ENCODE measurements around the gene RAD51D. TPM values are rescaled to one million over a fixed set of nuclear protein-coding genes. Genes with fewer than 3 reads are reported as not detected.

RAD51D gene
- polyA plus RNA-seq, 1 experiment: 14.3 TPM

DNA sequence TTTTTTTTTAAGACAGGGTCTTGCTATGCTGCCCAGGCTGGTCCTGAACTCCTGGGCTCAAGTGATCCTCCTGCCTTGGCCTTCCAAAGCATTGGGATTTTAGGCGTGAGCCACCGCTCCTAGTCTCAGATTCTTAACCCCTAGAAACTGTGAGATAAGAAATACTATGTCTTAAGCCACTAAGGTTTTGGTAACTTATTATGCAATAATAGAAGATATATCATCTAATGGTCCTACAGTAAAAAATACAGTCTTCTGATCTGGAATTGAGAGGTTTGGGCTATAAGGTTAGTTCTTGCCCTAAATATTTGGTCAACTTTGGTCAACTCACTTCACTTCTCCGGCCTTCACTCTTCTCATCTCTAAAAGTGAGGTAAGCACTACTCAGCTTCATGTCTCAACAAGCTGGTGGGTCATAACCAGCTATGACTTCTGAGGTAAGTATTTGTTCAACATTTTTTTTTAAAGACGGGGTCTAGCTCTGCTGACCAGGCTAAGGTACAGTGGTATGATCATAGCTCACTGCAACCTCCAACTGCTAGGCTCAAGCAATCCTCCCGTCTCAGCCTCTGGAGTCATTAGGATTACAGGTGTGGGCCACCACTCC, 14.7 kb downstream of the RAD51D start:
- POLR2A ChIA-PET: no interaction called here
- TF ChIP-seq, protein P1, sequence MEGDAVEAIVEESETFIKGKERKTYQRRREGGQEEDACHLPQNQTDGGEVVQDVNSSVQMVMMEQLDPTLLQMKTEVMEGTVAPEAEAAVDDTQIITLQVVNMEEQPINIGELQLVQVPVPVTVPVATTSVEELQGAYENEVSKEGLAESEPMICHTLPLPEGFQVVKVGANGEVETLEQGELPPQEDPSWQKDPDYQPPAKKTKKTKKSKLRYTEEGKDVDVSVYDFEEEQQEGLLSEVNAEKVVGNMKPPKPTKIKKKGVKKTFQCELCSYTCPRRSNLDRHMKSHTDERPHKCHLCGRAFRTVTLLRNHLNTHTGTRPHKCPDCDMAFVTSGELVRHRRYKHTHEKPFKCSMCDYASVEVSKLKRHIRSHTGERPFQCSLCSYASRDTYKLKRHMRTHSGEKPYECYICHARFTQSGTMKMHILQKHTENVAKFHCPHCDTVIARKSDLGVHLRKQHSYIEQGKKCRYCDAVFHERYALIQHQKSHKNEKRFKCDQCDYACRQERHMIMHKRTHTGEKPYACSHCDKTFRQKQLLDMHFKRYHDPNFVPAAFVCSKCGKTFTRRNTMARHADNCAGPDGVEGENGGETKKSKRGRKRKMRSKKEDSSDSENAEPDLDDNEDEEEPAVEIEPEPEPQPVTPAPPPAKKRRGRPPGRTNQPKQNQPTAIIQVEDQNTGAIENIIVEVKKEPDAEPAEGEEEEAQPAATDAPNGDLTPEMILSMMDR (IDR thresholded peaks at IDR 0.05; ENCODE audit: low read depth, low read length): no peak
- CTCF ChIA-PET: interaction anchor here (2.1 kb wide), 1 partner anchor 14 kb away, joined by 12 read pairs; the partner anchor contains the start of gene RAD51D
- H3K27ac ChIP-seq (ENCODE audit: low read depth, low read length): no peak overlapping the region
- DNase-seq (ENCODE audit: low read depth, low spot score): no peak
- H3K4me3 ChIP-seq (ENCODE audit: low read depth, low read length): no peak overlapping the region
- no peaks in the 10 kb centered on the region for H3K9me3 ChIP-seq (ENCODE audit: control insufficient read depth, insufficient read depth, low read length)
- no peaks in the 10 kb centered on the region for H3K27me3 ChIP-seq (ENCODE audit: control insufficient read depth, insufficient read depth, low read length)

DNA sequence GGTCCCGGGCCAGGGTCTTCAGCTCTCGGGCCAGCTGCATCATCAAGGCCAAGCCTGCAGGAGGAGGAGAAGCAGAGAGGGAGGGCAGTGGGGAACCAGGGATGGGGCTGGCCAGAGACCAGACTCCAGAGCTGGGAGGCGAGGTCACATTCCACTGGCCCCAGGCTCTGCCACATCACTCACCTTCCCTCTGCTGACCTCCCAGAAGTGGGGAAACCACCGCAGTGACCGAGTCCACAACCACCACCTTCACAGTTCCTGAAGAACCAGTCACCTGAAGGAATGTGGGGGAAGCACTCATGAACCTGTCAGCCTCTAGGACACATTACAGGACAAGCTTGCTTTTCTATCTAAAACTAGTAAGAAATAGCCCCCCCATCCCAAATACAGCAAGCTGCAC, 16.4 kb downstream of the RAD51D start:
- CTCF ChIA-PET: interaction anchor here (1.0 to 2.0 kb wide), 4 partner anchors 14 to 24 kb away, joined by 4 to 13 read pairs (median 6); partner anchors contain the start of gene RAD51D
- no peaks in the 10 kb centered on the region for H3K27me3 ChIP-seq (ENCODE audit: control insufficient read depth, insufficient read depth, low read length)
- no peak for DNase-seq (ENCODE audit: low read depth, low spot score)
- POLR2A ChIA-PET: interaction anchor here (0.6 kb wide), 1 partner anchor 42 kb away, joined by 6 read pairs; no protein-coding TSS in a partner anchor
- no peak overlapping the region for H3K4me3 ChIP-seq (ENCODE audit: low read depth, low read length)
- no peak overlapping the region for H3K27ac ChIP-seq (ENCODE audit: low read depth, low read length)
- no peaks in the 10 kb centered on the region for H3K9me3 ChIP-seq (ENCODE audit: control insufficient read depth, insufficient read depth, low read length)
- TF ChIP-seq, protein P1 (IDR thresholded peaks at IDR 0.05; ENCODE audit: low read depth, low read length): no peak

DNA sequence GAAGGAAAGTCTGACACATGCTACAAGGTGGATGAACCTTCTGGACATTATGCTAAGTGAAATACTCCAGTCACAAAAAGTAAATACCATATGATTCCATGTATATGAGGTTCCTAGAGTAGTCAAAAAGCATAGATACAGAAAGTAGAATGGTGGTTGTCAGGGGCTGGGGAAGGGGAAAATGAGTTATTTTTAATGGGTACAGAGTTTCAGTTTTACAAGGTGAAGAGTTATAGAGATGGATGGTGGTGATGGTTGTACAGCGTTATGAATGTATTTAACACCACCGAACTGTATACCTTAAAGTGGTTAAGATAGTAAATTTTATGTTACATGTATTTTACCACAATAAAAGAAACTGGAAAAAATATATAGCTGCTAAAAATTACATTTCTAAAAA, 17.9 kb downstream of the RAD51D start:
- Histone ChIP-seq H3K9me3 (ENCODE audit: control insufficient read depth, insufficient read depth, low read length) (no peaks in the 10 kb centered on the region), H3K27me3 (ENCODE audit: control insufficient read depth, insufficient read depth, low read length) (no peaks in the 10 kb centered on the region), H3K27ac (ENCODE audit: low read depth, low read length) (no peak overlapping the region), H3K4me3 (ENCODE audit: low read depth, low read length) (no peak overlapping the region)
- ChIA-PET CTCF (interaction anchor here (2.0 kb wide), 1 partner anchor 12 kb away, joined by 13 read pairs; no protein-coding TSS in a partner anchor), POLR2A (interaction anchor here (0.6 kb wide), 1 partner anchor 91 kb away, joined by 5 read pairs; no protein-coding TSS in a partner anchor)
- TF ChIP-seq, protein P1 (IDR thresholded peaks at IDR 0.05; ENCODE audit: low read depth, low read length): no peak
- no peak for DNase-seq (ENCODE audit: low read depth, low spot score)

DNA sequence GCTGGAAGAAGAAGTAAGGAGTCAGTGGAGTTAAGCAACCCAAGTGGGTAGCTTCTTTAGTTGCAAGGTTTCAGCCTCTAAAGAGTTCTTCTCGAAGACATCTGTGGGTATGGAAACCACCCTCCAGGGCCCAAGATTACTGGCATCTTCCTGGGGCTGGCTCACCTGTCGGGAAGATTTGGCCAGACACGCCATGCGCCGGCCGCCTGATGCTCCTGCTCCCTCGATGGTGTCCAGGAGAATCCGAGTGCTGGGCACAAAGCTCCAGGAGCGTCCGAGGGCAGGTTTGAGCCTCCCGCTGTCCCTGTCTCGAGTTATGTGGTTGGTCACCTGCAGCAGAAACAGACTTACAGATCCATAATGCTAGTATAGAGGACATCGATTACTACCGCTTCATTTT, 18.6 kb downstream of the RAD51D start:
- Histone ChIP-seq H3K27me3 (ENCODE audit: control insufficient read depth, insufficient read depth, low read length) (no peaks in the 10 kb centered on the region), H3K27ac (ENCODE audit: low read depth, low read length) (no peak overlapping the region), H3K4me3 (ENCODE audit: low read depth, low read length) (no peak overlapping the region), H3K9me3 (ENCODE audit: control insufficient read depth, insufficient read depth, low read length) (no peaks in the 10 kb centered on the region)
- DNase-seq (ENCODE audit: low read depth, low spot score): no peak
- POLR2A ChIA-PET: interaction anchor here (0.6 kb wide), 1 partner anchor 91 kb away, joined by 5 read pairs; no protein-coding TSS in a partner anchor
- CTCF ChIA-PET: no interaction called here
- TF ChIP-seq, protein P1 (IDR thresholded peaks at IDR 0.05; ENCODE audit: low read depth, low read length): no peak

DNA sequence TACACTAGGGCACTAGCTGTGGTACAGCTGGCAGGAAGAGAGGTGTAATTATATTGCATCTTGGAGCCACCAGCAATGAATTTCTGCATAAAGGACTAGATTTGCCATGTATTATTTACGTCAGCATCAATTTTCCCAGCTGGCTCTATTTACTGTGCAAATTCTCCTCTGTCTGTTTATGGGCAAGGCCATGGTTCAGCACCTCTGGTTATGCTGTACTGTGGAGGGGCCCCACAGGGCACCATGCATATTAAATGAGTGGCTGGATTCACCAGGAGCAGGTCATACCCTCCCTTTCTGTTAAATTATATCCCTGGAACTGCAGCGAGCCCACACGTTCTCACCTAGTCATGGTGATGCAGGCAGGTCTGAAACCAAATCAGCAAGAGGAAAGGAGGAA, 19.8 kb downstream of the RAD51D start:
- ChIA-PET POLR2A (no interaction called here), CTCF (no interaction called here)
- DNase-seq (ENCODE audit: low read depth, low spot score): no peak
- no peaks in the 10 kb centered on the region for H3K9me3 ChIP-seq (ENCODE audit: control insufficient read depth, insufficient read depth, low read length)
- no peak overlapping the region for H3K4me3 ChIP-seq (ENCODE audit: low read depth, low read length)
- no peaks in the 10 kb centered on the region for H3K27me3 ChIP-seq (ENCODE audit: control insufficient read depth, insufficient read depth, low read length)
- H3K27ac ChIP-seq (ENCODE audit: low read depth, low read length): no peak overlapping the region
- TF ChIP-seq, protein P1 (IDR thresholded peaks at IDR 0.05; ENCODE audit: low read depth, low read length): no peak
